Left lung (tissue), 10 donors: ENCODE data around the gene TRIM52. TPM values are rescaled to one million over a fixed set of nuclear protein-coding genes. Genes with fewer than 3 reads are reported as not detected.

Experiments
- ATAC-seq: fragments of 200-7000 bp; cut with Tn5 transposase; one replicate; pipeline ENCODE4 v1.9.1; 2020; ENCODE audit warnings: moderate library complexity
- DNase-seq, 4 donors: peaks; one replicate each; pipeline ENCODE4 v3.0.0-alpha.2; 2013 to 2020
- H3K27ac ChIP-seq, 2 donors: fragments of 200-600 bp; sonication (generic) in 1 of 2; one replicate each; pipeline versions ENCODE4 v1.5.0 to v1.8.0; 2020 to 2021
- H3K27me3 ChIP-seq, 2 donors: fragments of 200-600 bp; sonication (generic) in 1 of 2; one replicate each; pipeline versions ENCODE4 v1.5.0 to v1.8.0; 2020 to 2021
- H3K36me3 ChIP-seq, 2 donors: fragments of 200-600 bp; sonication (generic) in 1 of 2; one replicate each; pipeline versions ENCODE4 v1.5.0 to v1.8.0; 2020 to 2021
- H3K4me1 ChIP-seq, 2 donors: fragments of 200-600 bp; one replicate each; pipeline ENCODE4 v1.8.0; 2021
- H3K4me3 ChIP-seq, 2 donors: fragments of 200-600 bp; sonication (generic) in 1 of 2; one replicate each; pipeline versions ENCODE4 v1.5.0 to v1.8.0; 2020 to 2021; ENCODE audit warnings: mild to moderate bottlenecking in 1 of 2
- H3K9me3 ChIP-seq, 2 donors: fragments of 200-600 bp; sonication (generic) in 1 of 2; one replicate each; pipeline versions ENCODE4 v1.5.0 to v1.8.0; 2020 to 2021
- intact Hi-C, 2 donors: fragments of 100-400 bp; cut with DNase I; formaldehyde crosslinking; loops; one replicate each; pipeline versions ENCODE4 v1.11.2 to v1.14.2; 2022
- polyA plus RNA-seq, 6 donors: library from polyadenylated mRNA; unstranded; fragments of 120-200 nt; gene quantifications; one replicate each; pipeline ENCODE4 v1.2.1, GENCODE V29; 2013; ENCODE audit not compliant: insufficient read length in 6 of 6
- total RNA-seq, 2 donors: library from RNA; stranded (reverse); fragmentation: NEBNext Ultra II Directional; extraction: Animal tissue kit (Norgen Biotek cat#: 25700); gene quantifications; one replicate each; pipeline ENCODE4 v1.2.1, GENCODE V29; 2021
- TF ChIP-seq, protein P1 (sequence below), 2 donors: fragments of 200-600 bp; sonication (generic) in 1 of 2; IDR thresholded peaks; one replicate each; pipeline versions ENCODE4 v1.5.0 to v1.8.0; 2021; ENCODE audit warnings: antibody characterized with exemption in 2 of 2
- donor health status: DM: no; HTN: yes; CAD: no.
- donor health status: DM: no; HTN: no; CAD: no.

TRIM52 gene
- total and polyA plus RNA-seq, 8 donors, result 12.4 to 45.9 (median 38.3) TPM

DNA sequence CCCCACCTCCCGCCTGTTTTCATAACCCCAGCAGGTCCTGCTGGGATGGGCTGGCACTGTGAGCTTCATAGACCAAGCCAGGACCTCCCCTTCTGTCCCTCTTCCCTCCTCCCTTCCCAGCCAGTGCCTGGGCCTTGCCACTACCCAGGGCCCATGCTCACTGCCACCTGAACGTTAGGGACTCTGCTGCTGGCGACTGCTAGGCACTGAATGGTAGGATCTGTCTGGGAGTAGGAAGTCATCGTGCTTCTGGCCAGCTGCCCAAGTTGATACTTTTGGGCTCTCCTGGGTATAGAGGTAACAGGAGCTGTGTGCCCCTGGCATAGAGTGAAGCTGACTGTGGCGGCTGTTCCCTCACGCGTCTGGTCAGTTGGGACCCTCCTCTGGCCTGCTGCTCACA lies 29.5 kb downstream of the TRIM52 start:
- Histone ChIP-seq H3K9me3 (no peaks in the 10 kb centered on the region), H3K4me3 (no peak overlapping the region), H3K27me3 (no peaks in the 10 kb centered on the region), H3K4me1 (no peaks in the 10 kb centered on the region), H3K36me3 (peaks cover 1 to 73% of the 10 kb centered on the region in 2 donors), H3K27ac (no peak overlapping the region)
- peak in 1 of 4 donors; percentile 13 for DNase-seq
- TF ChIP-seq, protein P1, sequence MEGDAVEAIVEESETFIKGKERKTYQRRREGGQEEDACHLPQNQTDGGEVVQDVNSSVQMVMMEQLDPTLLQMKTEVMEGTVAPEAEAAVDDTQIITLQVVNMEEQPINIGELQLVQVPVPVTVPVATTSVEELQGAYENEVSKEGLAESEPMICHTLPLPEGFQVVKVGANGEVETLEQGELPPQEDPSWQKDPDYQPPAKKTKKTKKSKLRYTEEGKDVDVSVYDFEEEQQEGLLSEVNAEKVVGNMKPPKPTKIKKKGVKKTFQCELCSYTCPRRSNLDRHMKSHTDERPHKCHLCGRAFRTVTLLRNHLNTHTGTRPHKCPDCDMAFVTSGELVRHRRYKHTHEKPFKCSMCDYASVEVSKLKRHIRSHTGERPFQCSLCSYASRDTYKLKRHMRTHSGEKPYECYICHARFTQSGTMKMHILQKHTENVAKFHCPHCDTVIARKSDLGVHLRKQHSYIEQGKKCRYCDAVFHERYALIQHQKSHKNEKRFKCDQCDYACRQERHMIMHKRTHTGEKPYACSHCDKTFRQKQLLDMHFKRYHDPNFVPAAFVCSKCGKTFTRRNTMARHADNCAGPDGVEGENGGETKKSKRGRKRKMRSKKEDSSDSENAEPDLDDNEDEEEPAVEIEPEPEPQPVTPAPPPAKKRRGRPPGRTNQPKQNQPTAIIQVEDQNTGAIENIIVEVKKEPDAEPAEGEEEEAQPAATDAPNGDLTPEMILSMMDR (IDR thresholded peaks at IDR 0.05), result no peak
- no peak for ATAC-seq
- intact Hi-C loops, result no loop called here

DNA sequence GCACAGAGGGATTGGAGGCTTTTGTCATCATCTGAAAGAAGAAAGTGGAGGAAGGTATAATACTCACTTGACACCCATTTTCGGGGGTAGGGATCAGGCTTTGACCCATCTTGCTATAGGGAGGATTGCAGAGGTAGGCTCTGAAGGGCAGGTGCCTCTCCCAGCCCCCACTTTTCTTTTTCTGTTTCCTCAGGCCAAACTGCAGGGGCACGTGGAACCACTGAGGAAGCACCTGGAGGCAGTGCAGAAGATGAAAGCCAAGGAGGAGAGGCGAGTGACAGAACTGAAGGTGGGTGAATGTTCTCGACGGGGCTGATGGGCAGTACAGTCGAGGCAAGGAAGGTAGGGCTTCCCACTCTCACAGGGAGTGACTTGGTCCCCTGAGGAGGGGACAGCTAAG lies 30.4 kb downstream of the TRIM52 start:
- Histone ChIP-seq H3K27me3 (no peaks in the 10 kb centered on the region), H3K9me3 (no peaks in the 10 kb centered on the region), H3K36me3 (peaks cover 0 to 65% of the 10 kb centered on the region in 2 donors), H3K27ac (no peak overlapping the region), H3K4me1 (peaks cover 0 to 7% of the 10 kb centered on the region in 2 donors), H3K4me3 (no peak overlapping the region)
- TF ChIP-seq, protein P1 (IDR thresholded peaks at IDR 0.05), result no peak
- intact Hi-C loops, result no loop called here
- ATAC-seq (no peak), DNase-seq (peak in 1 of 4 donors; percentile 19)

DNA sequence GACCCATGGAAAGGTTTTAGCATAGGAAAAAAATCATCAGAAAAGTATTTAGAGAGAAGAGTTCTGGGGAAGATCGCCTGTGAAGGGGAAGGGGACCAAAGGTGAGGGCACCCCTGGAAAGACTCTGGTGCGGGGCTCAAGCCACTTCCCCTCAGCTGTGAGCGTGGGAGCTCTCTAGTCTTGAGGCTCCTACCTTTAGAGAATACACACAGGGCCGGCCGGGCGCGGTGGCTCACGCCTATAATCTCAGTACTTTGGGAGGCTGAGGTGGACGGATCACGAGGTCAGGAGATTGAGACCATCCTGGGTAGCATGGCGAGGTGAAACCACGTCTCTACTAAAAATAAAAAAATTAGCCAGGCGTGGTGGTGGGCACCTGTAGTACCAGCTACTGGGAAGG lies 30.9 kb downstream of the TRIM52 start:
- Histone ChIP-seq H3K4me1 (peaks cover 0 to 13% of the 10 kb centered on the region in 2 donors), H3K27me3 (no peaks in the 10 kb centered on the region), H3K9me3 (no peaks in the 10 kb centered on the region), H3K36me3 (peaks cover 0 to 59% of the 10 kb centered on the region in 2 donors), H3K4me3 (no peak overlapping the region), H3K27ac (no peak overlapping the region)
- DNase-seq, result peak in 1 of 4 donors; percentile 15
- no peak for ATAC-seq
- intact Hi-C loops, result no loop called here
- TF ChIP-seq, protein P1 (IDR thresholded peaks at IDR 0.05), result no peak

DNA sequence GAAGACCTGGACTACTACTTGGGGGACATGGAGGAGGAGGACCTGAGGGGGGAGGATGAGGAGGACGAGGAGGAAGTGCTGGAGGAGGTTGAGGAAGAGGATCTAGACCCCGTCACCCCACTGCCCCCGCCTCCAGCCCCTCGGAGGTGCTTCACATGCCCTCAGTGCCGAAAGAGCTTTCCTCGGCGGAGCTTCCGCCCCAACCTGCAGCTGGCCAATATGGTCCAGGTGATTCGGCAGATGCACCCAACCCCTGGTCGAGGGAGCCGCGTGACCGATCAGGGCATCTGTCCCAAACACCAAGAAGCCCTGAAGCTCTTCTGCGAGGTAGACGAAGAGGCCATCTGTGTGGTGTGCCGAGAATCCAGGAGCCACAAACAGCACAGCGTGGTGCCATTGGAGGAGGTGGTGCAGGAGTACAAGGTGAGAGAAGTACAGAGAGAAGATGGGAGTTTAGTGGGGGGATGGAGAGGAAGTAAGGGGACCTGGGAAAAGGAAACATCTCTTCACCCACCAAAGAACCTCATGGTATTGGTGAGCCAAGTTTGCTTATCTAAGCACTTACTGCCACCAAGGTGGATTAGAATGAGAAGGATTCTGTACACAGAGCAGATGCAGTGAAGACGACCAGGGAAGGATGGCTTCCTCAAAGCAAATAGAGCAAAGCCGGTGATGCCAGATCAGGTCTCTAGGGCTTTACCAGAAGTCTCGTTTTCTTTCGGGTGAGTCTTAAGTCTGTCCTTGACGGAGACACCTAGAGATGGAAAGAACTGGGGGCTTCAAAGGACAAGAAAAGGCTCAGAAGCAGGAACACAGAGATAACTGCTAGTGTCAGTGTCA lies 36.3 kb downstream of the TRIM52 start:
- intact Hi-C loops, result no loop called here
- peaks cover 4 to 31% of the 10 kb centered on the region in 2 donors for H3K4me1 ChIP-seq
- DNase-seq (peak in 2 of 4 donors; percentile 38 to 78), ATAC-seq (no peak)
- H3K27ac ChIP-seq, result peak overlapping the region in 1 of 2 donors; percentile 100
- peak overlapping the region; percentile 74 to 78 for H3K4me3 ChIP-seq
- no peaks in the 10 kb centered on the region for H3K9me3 ChIP-seq
- peaks cover 0 to 12% of the 10 kb centered on the region in 2 donors for H3K36me3 ChIP-seq
- TF ChIP-seq, protein P1 (IDR thresholded peaks at IDR 0.05), result no peak
- no peaks in the 10 kb centered on the region for H3K27me3 ChIP-seq

DNA sequence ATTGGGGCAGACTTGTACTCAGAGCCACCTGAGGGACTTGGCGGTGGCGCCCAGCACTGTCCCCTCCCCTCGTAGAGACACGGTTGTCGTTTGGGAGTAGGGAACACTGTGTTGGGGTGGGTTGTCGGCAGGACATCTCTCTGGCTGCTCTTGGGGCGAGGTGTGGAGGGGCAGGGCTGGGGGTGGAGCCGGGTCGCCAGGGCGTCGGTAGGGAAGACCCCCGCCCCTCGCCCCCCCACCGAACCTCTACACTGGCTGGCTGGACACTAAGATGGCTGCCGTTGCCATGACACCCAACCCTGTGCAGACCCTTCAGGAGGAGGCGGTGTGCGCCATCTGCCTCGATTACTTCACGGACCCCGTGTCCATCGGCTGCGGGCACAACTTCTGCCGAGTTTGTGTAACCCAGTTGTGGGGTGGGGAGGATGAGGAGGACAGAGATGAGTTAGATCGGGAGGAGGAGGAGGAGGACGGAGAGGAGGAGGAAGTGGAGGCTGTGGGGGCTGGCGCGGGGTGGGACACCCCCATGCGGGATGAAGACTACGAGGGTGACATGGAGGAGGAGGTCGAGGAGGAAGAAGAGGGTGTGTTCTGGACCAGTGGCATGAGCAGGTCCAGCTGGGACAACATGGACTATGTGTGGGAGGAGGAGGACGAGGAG lies 37.1 kb downstream of the TRIM52 start:
- intact Hi-C loops, result no loop called here
- no peaks in the 10 kb centered on the region for H3K9me3 ChIP-seq
- no peaks in the 10 kb centered on the region for H3K27me3 ChIP-seq
- DNase-seq (peak in 2 of 4 donors; percentile 64 to 69), ATAC-seq (peak; percentile 0)
- peaks cover 4 to 34% of the 10 kb centered on the region in 2 donors for H3K4me1 ChIP-seq
- TF ChIP-seq, protein P1 (IDR thresholded peaks at IDR 0.05), result no peak
- H3K27ac ChIP-seq, result peak overlapping the region; percentile 97 to 100
- peaks cover 0 to 12% of the 10 kb centered on the region in 2 donors for H3K36me3 ChIP-seq
- H3K4me3 ChIP-seq, result peak overlapping the region; percentile 74 to 78
